Measurements from ENCODE around the gene LAMB1.

Gene LAMB1

GRCh38 chr7:107996072-107996882 is 6.7 kb downstream of the LAMB1 start:
- no peak for DNase-seq

- no peak for DNase-seq
These were observed 7.5 kb downstream of the LAMB1 start for GRCh38 chr7:107995184-107996071.

GRCh38 chr7:107994421-107995030 is 8.4 kb downstream of the LAMB1 start:
- DNase-seq, result no peak

GRCh38 chr7:107993891-107994291 is 9.1 kb downstream of the LAMB1 start:
- no peak for DNase-seq

GRCh38 chr7:107989618-107990373 is 13.2 kb downstream of the LAMB1 start:
- DNase-seq, result no peak

GRCh38 chr7:107982918-107983389 is 20.0 kb downstream of the LAMB1 start:
- DNase-seq, result no peak

GRCh38 chr7:107982042-107982840 is 20.7 kb downstream of the LAMB1 start:
- no peak for DNase-seq

- DNase-seq, result no peak
These were observed 21.5 kb downstream of the LAMB1 start for GRCh38 chr7:107981466-107981865.

GRCh38 chr7:107980671-107981190 is 22.2 kb downstream of the LAMB1 start:
- DNase-seq, result no peak

GRCh38 chr7:107980171-107980570 is 22.8 kb downstream of the LAMB1 start:
- DNase-seq, result no peak

GRCh38 chr7:107978815-107979408 is 24.0 kb downstream of the LAMB1 start:
- no peak for DNase-seq

GRCh38 chr7:107977048-107977447 is 25.9 kb downstream of the LAMB1 start:
- DNase-seq, result no peak

- no peak for DNase-seq
These were observed 26.3 kb downstream of the LAMB1 start for GRCh38 chr7:107976620-107977019.

GRCh38 chr7:107975394-107976013 is 27.5 kb downstream of the LAMB1 start:
- DNase-seq, result no peak

GRCh38 chr7:107973861-107974260 is 29.1 kb downstream of the LAMB1 start:
- DNase-seq, result no peak

GRCh38 chr7:107972941-107973376 is 30.0 kb downstream of the LAMB1 start:
- DNase-seq, result no peak

- no peak for DNase-seq
These were observed 30.9 kb downstream of the LAMB1 start for GRCh38 chr7:107972075-107972482.

- no peak for DNase-seq
These were observed 31.3 kb downstream of the LAMB1 start for GRCh38 chr7:107971613-107972012.

GRCh38 chr7:107971100-107971499 is 31.9 kb downstream of the LAMB1 start:
- no peak for DNase-seq

- DNase-seq, result no peak
These were observed 33.1 kb downstream of the LAMB1 start for GRCh38 chr7:107969856-107970255.
